ENCODE data around the gene INTU.
"Not testable (repeated sequence)": the region's sequence is repeated elsewhere in the genome, so short reads cannot be mapped to it uniquely, and the experiment has no call there.

INTU gene

GRCh38 chr4:127643791-127644190 is 11.0 kb downstream of the INTU start:
- no peak for DNase-seq (ENCODE audit: low read depth, low spot score)

- DNase-seq (ENCODE audit: low read depth, low spot score), result no peak
These were observed 15.3 kb downstream of the INTU start for GRCh38 chr4:127648061-127648460.

- DNase-seq (ENCODE audit: low read depth, low spot score), result not testable (repeated sequence)
These were observed 22.8 kb downstream of the INTU start for GRCh38 chr4:127655590-127655989.

DNA sequence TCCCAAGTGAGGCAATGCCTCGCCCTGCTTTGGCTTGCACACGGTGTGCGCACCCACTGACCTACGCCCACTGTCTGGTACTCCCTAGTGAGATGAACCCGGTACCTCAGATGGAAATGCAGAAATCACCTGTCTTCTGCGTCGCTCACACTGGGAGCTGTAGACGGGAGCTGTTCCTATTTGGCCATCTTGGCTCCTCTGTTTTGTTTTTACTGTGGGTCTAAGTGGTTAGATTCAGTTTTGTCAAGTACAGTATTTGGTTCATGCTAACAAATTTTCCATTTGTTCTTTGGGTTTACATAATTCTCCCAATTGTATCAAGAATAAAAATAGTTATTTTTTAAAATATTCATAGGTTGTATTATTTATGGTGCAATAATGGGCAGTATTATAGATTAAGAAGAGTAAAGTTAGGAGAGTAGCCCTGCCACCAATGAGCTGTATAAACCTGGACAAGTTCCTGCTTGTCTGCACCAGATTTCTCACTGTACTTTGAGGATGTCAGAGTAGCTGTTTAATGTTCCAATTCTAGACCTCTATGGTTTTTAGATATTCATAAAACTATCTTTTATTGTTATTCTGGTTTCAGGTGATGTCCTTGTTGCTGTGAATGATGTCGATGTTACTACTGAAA is 23.4 kb downstream of the INTU start:
- no peak for DNase-seq (ENCODE audit: low read depth, low spot score)

GRCh38 chr4:127660284-127660885 is 27.6 kb downstream of the INTU start:
- DNase-seq (ENCODE audit: low read depth, low spot score), result peak; percentile 20

- DNase-seq (ENCODE audit: low read depth, low spot score), result no peak
These were observed 34.4 kb downstream of the INTU start for GRCh38 chr4:127667116-127667515.

DNA sequence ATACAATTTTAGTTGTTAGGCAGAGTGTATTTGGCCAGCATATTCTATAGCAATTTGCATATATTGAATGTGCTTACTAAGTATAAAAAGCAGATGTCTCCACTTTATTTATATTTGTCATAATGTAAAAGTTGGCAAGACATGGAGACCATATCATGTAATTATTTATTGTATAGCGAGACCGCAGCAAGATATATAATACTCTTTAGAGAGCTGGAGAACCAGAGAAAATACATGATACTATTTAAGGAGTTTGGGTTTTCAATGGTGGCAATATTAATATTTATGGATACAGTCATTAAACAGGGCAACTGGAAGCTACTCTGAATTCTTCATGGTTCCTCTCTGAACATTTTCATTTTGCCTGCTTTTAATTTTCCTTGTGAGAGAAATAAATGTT is 35.0 kb downstream of the INTU start:
- no peak for DNase-seq (ENCODE audit: low read depth, low spot score)

DNA sequence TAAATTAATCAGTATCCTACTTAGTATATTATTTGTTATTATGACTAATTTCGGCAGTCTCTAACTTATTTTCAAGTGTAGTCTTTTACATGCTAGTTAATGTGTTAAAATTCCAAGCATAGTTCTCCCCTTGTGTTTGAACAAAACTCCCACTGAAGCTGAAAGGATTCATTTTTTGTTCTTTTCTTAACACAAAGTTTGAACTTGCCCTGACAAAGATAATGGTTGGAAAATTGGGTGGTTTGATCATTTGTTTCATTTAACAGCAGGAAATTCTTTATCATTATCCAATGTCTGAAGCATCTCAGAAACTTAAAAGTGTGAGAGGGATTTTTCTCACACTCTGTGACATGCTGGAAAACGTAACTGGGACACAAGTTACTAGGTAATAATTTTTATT is 36.0 kb downstream of the INTU start:
- DNase-seq (ENCODE audit: low read depth, low spot score), result peak; percentile 57

GRCh38 chr4:127669691-127670090 is 36.9 kb downstream of the INTU start:
- DNase-seq (ENCODE audit: low read depth, low spot score), result peak; percentile 15

- DNase-seq (ENCODE audit: low read depth, low spot score), result no peak
These were observed 39.4 kb downstream of the INTU start for GRCh38 chr4:127672111-127672510.

DNA sequence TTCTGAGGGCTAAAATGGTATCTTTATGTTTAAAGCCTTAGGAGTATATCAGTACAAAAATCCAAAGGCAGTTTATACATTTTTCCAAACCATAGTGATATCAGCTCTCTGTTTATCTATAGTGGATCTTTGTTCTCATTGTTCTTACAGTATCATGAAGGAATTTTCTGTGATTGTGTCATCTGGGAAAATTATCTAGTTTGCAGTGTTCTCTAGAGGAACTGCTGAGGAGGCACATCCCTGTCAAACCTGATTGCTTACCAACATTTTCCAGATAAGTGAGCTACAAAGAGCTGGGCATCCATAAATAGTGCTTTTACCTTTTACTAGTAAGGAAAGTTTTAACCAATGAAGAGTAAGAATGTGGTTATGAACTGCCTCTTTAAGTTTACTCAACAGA is 52.5 kb downstream of the INTU start:
- no peak for DNase-seq (ENCODE audit: low read depth, low spot score)

GRCh38 chr4:127686658-127687057 is 53.9 kb downstream of the INTU start:
- peak; percentile 33 for DNase-seq (ENCODE audit: low read depth, low spot score)

DNA sequence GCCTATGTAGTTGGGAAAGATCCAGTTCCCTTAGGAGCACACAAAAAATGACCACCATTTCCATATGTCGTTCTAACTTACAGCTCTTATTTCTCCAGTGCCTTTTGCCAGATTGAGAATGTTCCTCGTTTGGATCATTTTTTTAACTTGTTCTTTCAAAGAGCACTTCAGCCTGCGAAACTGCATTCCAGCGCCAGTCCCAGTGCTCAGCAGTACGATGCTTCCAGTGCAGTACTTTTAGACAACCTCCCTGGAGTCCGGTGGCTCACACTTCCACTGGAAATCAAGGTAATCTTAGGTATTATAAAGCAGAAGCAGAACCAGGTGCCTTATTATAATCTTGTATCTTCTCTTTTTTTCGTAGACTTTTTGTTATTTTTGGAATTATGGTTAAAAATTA is 54.8 kb downstream of the INTU start:
- DNase-seq (ENCODE audit: low read depth, low spot score), result no peak

GRCh38 chr4:127698789-127699200 is 66.0 kb downstream of the INTU start:
- DNase-seq (ENCODE audit: low read depth, low spot score), result peak; percentile 81

- DNase-seq (ENCODE audit: low read depth, low spot score), result peak; percentile 89
These were observed 76.2 kb downstream of the INTU start for GRCh38 chr4:127708985-127709384.

GRCh38 chr4:127709456-127709855 is 76.7 kb downstream of the INTU start:
- DNase-seq (ENCODE audit: low read depth, low spot score), result peak; percentile 32

- DNase-seq (ENCODE audit: low read depth, low spot score), result no peak
These were observed 97.6 kb downstream of the INTU start, which contains the start of gene SLC25A31 for GRCh38 chr4:127730142-127730913. SLC25A31 (plus strand) TSS chr4:127730400; CDS start chr4:127730546, 146 bp downstream.

DNA sequence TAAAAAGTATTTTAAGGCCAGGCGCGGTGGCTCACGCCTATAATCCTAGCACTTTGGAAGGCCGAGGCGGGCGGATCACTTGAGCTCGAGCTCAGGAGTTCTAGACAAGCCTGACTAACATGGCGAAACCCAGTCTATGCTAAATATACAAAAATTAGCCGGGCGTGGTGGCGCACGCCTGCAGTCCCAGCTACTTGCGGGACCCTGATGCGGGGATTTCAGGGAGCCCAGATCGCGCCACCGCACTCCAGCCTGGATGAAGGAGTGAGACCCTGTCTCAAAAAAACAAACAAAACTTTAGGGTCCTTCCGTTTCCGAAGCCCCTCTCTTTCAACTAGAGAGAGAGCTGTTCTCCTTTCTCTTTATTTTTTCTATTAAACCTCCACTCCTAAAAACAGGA is 98.6 kb downstream of the INTU start:
- DNase-seq (ENCODE audit: low read depth, low spot score), result no peak

GRCh38 chr4:127732623-127733328 is 100.0 kb downstream of the INTU start:
- DNase-seq (ENCODE audit: low read depth, low spot score), result peak; percentile 64

GRCh38 chr4:127734976-127735375 is 102.2 kb downstream of the INTU start:
- DNase-seq (ENCODE audit: low read depth, low spot score), result no peak

GRCh38 chr4:127737295-127737694 is 104.5 kb downstream of the INTU start:
- no peak for DNase-seq (ENCODE audit: low read depth, low spot score)

- DNase-seq (ENCODE audit: low read depth, low spot score), result no peak
These were observed 108.5 kb downstream of the INTU start for GRCh38 chr4:127741247-127741646.

Data from astrocyte of the hippocampus (primary cell).